Activated CD4-positive, CD25-positive, alpha-beta regulatory T cell treated with anti-CD3 and anti-CD28 coated beads, Interleukin-2, amount 50 U/mL, for 24 hours (primary cell): ENCODE measurements around the gene RFX2.
"Not testable (repeated sequence)": the region's sequence is repeated elsewhere in the genome, so short reads cannot be mapped to it uniquely, and the experiment has no call there.

Experiments
- ATAC-seq, 2 donors: fragments of 150-1000 bp; cut with Tn5 transposase; one replicate each; pipeline ENCODE4 v1.10.0; 2021; ENCODE audit warnings: mild to moderate bottlenecking in 1 of 2, moderate library complexity in 1 of 2

The RFX2 gene

GRCh38 chr19:5987077-5987818 is 123.1 kb downstream of the RFX2 start:
- ATAC-seq, result no peak

- not testable (repeated sequence) for ATAC-seq
These were observed 124.5 kb downstream of the RFX2 start for GRCh38 chr19:5985837-5986236.

- ATAC-seq, result no peak
These were observed 125.1 kb downstream of the RFX2 start for GRCh38 chr19:5985098-5985783.

- ATAC-seq, result no peak
These were observed 125.7 kb downstream of the RFX2 start for GRCh38 chr19:5984600-5984999.

GRCh38 chr19:5983367-5983955 is 126.8 kb downstream of the RFX2 start:
- peak in 1 of 2 donors; percentile 25 for ATAC-seq

GRCh38 chr19:5978606-5979552 is 131.4 kb downstream of the RFX2 start:
- no peak for ATAC-seq

GRCh38 chr19:5977785-5978605 is 132.3 kb downstream of the RFX2 start, which contains the start of gene RANBP3:
RANBP3 (minus strand) TSS chr19:5978140; CDS start chr19:5978082, 58 bp downstream.
- peak; percentile 86 to 88 for ATAC-seq

GRCh38 chr19:5977222-5977784 is 133.0 kb downstream of the RFX2 start:
- ATAC-seq, result no peak

- ATAC-seq, result no peak
These were observed 133.5 kb downstream of the RFX2 start for GRCh38 chr19:5976768-5977167.

- ATAC-seq, result no peak
These were observed 134.9 kb downstream of the RFX2 start for GRCh38 chr19:5975388-5975728.

- ATAC-seq, result peak; percentile 63 to 71
These were observed 135.4 kb downstream of the RFX2 start for GRCh38 chr19:5974721-5975387.

GRCh38 chr19:5973867-5974635 is 136.2 kb downstream of the RFX2 start:
- no peak for ATAC-seq

- no peak for ATAC-seq
These were observed 136.9 kb downstream of the RFX2 start for GRCh38 chr19:5973376-5973775.

GRCh38 chr19:5972355-5972731 is 138.0 kb downstream of the RFX2 start:
- no peak for ATAC-seq

- ATAC-seq, result no peak
These were observed 138.5 kb downstream of the RFX2 start for GRCh38 chr19:5971714-5972354.

GRCh38 chr19:5969476-5969875 is 140.8 kb downstream of the RFX2 start:
- no peak for ATAC-seq

- no peak for ATAC-seq
These were observed 141.6 kb downstream of the RFX2 start for GRCh38 chr19:5968431-5969373.

- ATAC-seq, result peak; percentile 52 to 71
These were observed 142.3 kb downstream of the RFX2 start for GRCh38 chr19:5967994-5968430.
